Choroid plexus epithelial cell (primary cell): ENCODE measurements around the gene ISG20.
"Not testable (repeated sequence)": the region's sequence is repeated elsewhere in the genome, so short reads cannot be mapped to it uniquely, and the experiment has no call there.

Experiments
- DNase-seq: peaks from one replicate; pipeline ENCODE4 v3.0.0-alpha.2; 2010; ENCODE audit warnings: low read depth
- H3K4me3 ChIP-seq: 2 replicates; pipeline ENCODE4 v1.5.1; 2011; ENCODE audit warnings: low read depth, mild to moderate bottlenecking, control low read depth, low read length, moderate library complexity
- TF ChIP-seq, protein P1 (sequence below): conservative IDR thresholded peaks from 2 replicates; pipeline ENCODE4 v1.5.1; 2011; ENCODE audit warnings: low read depth, mild to moderate bottlenecking, control low read depth, inconsistent platforms, low read length, moderate library complexity

ISG20 gene

DNA sequence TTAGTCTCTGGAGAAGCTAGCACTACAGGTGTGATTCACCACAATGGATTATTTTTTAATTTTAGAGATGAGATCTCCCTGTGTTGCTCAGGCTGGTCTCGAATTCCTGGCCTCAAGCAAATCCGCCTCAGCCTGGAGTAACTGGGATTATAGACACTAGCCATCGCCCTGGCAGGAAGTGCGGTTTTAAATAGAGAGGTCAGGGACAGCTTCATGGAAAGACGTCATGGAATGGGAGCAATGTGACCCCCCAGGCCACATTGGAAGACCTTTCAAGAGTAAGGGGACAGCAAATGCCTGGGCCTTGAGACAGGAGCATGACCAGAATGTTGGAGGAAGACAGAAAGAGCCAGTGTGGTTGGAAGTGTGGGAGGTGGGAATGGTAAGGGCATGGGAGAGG is 2.2 kb upstream of the ISG20 start:
- H3K4me3 ChIP-seq = no peak overlapping the region

DNA sequence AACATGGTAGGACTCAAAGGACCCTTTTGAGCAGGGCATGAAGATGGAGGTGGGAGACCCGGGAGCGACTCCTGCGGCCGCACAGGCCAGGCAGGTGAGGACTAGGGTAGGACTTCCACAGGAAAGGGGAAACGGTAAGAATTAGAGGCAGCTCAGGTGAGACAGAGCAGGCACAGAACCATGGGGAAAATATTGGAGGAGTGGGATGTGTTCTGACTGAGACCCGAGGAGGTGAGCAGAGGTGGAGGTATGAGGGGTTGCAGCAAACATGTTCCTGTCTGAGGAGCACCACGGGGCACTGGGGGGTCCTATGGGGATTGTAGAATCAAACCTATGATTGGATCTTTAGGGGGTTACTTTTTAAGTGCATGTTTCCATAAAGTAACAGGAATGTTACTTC is 1.4 kb upstream of the ISG20 start:
- TF ChIP-seq, protein P1, sequence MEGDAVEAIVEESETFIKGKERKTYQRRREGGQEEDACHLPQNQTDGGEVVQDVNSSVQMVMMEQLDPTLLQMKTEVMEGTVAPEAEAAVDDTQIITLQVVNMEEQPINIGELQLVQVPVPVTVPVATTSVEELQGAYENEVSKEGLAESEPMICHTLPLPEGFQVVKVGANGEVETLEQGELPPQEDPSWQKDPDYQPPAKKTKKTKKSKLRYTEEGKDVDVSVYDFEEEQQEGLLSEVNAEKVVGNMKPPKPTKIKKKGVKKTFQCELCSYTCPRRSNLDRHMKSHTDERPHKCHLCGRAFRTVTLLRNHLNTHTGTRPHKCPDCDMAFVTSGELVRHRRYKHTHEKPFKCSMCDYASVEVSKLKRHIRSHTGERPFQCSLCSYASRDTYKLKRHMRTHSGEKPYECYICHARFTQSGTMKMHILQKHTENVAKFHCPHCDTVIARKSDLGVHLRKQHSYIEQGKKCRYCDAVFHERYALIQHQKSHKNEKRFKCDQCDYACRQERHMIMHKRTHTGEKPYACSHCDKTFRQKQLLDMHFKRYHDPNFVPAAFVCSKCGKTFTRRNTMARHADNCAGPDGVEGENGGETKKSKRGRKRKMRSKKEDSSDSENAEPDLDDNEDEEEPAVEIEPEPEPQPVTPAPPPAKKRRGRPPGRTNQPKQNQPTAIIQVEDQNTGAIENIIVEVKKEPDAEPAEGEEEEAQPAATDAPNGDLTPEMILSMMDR = no peak
- no peak for DNase-seq
- H3K4me3 ChIP-seq = no peak overlapping the region

More for the DNA sequence above, 2.2 kb upstream of the ISG20 start:
- TF ChIP-seq, protein P1 = no peak
- DNase-seq = peak; percentile 39

DNA sequence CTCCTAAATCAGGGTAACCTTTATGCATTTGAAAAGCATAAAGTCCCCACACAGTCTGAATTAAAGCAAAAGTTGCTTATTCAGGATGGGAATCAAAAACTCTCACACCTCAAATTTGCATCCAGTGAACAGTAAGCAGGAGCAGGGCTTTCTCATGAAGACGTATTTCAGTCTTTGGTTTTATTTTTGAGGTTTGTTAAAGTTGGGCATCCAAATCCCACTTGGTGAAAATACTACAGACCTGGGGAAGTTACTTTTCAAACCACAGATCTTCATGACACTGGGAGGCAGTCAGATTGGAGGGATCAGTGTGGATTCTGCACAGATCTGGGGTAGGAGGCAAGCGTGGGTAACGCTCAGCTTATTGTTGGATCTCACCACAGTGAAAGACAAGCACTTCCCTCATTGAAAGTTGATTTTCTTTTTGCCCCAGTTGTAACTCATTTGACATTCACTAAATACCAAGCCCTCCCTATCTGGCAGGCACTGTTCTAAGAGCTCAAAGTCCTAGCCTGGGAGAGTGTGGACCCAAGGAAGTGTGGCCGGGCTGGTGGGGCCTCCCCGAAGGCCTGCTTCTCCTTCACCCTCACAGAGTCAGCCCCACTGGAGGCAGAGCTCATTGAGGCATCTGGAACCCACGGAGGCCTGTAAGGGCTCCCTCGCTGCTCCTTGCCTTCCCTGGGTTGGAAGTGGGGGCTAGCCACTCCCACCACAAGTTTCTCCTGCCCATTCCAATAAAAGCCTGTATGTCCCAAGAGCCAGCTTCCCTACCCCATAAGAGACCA is 783 bp upstream of the ISG20 start:
- no peak for DNase-seq
- TF ChIP-seq, protein P1 = no peak
- peak overlapping the region; percentile 63 for H3K4me3 ChIP-seq

DNA sequence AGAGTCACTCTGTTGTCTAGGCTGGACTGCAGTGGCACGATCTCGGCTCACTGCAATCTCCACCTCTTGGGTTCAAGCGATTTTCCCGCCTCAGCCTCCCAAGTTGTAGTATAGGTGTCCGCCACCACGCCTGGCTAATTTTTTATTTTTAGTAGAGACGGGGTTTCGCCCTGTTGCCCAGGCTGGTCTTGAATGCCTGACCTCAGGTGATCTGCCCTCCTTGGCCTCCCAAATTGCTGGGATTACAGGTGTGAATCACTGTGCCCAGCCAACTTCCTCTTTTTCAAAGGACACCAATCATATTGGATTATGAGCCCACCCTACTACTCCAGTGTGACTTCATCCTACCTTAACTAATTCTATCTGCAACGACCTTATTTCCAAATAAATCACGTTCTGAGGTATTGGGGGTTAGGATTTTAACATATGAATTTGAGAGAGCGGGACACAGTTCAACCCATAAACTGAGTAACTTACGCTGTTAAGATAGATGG is 3.2 kb downstream of the ISG20 start:
- DNase-seq = no peak
- TF ChIP-seq, protein P1 = no peak
- H3K4me3 ChIP-seq = no peak overlapping the region

DNA sequence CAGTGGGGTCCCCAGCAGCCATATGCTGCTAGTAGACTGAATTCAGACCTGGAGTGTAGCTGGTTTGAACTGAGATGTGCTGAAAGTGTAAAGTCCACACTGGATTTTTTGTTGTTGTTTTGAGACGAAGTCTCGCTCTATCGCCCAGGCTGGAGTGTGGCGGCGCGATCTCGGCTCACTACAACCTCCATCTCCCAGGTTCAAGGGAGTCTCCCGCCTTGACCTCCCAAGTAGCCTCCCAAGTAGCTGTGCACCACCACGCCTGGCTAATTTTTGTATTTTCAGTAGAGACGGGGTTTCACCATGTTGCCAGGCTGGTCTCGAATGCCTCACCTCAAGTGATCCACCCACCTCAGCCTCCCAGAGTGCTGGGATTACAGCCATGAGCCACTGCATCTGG is 3.7 kb downstream of the ISG20 start:
- DNase-seq, H3K4me3 ChIP-seq: not testable (repeated sequence)

DNA sequence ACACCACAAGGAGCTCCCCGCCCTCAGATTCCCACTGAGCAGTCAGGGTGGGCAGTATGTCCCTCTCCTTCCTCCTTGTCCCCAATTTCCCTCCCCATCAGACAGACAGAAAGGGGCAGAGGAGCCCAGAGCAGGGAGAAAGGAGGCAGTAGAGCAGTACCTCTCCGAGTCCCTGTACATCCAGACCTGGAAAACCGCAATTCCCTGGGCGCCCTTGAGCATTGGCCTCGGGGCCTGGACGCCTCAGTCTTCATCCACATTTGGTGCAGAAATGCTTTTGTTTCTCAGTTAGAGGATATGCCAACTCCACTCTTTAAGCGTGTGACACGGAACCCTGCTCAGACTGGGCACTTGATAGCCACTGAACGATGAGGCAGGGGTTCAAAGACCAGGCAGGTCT is 5.9 kb downstream of the ISG20 start:
- TF ChIP-seq, protein P1 = no peak
- DNase-seq = no peak
- H3K4me3 ChIP-seq = no peak overlapping the region

DNA sequence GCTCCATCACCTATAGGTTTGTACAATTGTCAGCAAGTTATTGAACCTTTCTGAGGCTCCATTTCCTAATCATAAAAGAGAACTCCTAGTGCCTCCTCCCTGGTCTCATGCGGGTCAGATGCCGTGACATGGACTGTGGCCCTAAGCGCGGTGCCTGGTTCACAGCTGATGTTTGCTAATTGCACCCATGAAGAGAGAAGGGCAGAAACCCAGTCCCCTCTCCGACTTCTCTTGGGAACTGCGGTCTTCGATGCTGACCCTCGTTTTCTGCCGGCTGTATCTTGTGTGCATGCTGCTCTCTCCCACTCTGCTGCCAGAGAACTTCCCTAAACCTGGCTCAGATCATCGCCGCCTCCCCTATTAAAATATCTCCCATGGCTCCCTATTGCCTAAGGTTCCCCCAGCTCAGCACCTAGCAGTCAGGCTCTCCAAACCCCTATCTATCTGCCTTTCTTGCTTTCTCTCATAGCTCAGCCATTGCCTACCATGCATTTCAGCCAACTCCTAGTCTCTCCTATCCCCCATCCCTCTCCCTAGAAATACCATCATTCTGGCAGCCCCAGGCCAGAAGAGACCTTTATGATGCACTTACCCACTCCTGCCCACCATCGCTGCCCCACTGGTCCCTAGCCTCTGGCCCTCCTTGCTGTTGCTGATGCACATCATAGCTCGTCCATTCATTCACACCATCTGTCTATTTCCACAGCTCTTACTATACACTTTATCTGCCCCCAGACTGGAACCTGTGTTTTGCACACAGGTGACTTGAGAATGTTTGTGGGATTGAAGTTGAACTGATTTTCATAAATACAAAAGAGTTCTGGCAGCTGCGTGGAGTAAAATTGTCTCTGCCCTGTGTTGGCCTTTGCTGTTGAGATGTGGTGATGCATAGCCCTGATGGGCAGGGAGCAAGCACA is 6.6 kb downstream of the ISG20 start:
- no peak for DNase-seq
- no peak overlapping the region for H3K4me3 ChIP-seq
- TF ChIP-seq, protein P1 = no peak
